ENCODE measurements around the gene TRAPPC10. TPM values are rescaled to one million over a fixed set of nuclear protein-coding genes. Genes with fewer than 3 reads are reported as not detected.

The TRAPPC10 gene
- total and polyA plus RNA-seq, 2 donors (not counting 1 experiment from before 2014, with no cell fraction given): 15.4 to 22.0 TPM

GRCh38 chr21:43981151-43981870 is 30.8 kb upstream of the TRAPPC10 start:
- no peaks in the 10 kb centered on the region for H3K27me3 ChIP-seq (ENCODE audit: control insufficient read depth, insufficient read depth, low read length)
- H2AFZ ChIP-seq (ENCODE audit: low read length): no peak overlapping the region
- no peaks in the 10 kb centered on the region for H3K9me3 ChIP-seq (ENCODE audit: control insufficient read depth, insufficient read depth, low read depth, low read length)
- no peak overlapping the region for H3K9ac ChIP-seq (ENCODE audit: insufficient read depth, low read length)
- no peaks in the 10 kb centered on the region for H3K4me1 ChIP-seq (ENCODE audit: control insufficient read depth, extremely low read depth, insufficient read depth, low read length)
- H4K20me1 ChIP-seq (ENCODE audit: control insufficient read depth, extremely low read depth, insufficient read depth, low read length): no peaks in the 10 kb centered on the region
- no peak overlapping the region for H3K27ac ChIP-seq (ENCODE audit: insufficient read depth, low read length)
- DNase-seq (ENCODE audit: low read depth in 2 of 2): peak in 1 of 2 donors; percentile 7
- H3K4me2 ChIP-seq (ENCODE audit: extremely low read depth, insufficient read depth, low read length): no peak overlapping the region
- no peaks in the 10 kb centered on the region for H3K36me3 ChIP-seq (ENCODE audit: control insufficient read depth, insufficient read depth, low read length)
- no peak overlapping the region for H3K4me3 ChIP-seq (replicated peaks in 1 of 4; ENCODE audit: control extremely low read depth in 1 of 4, insufficient read depth in 1 of 4, low read depth in 3 of 4, low read length in 4 of 4)
- H3K79me2 ChIP-seq (ENCODE audit: control insufficient read depth, insufficient read depth, low read length): no peaks in the 10 kb centered on the region
- no peak for TF ChIP-seq EZH2 (IDR thresholded peaks at IDR 0.05; ENCODE audit: low read length, missing control alignments)

- Histone ChIP-seq H3K4me2 (ENCODE audit: extremely low read depth, insufficient read depth, low read length) (no peak overlapping the region), H3K27me3 (ENCODE audit: control insufficient read depth, insufficient read depth, low read length) (no peaks in the 10 kb centered on the region), H3K9me3 (ENCODE audit: control insufficient read depth, insufficient read depth, low read depth, low read length) (no peaks in the 10 kb centered on the region), H3K4me3 (replicated peaks in 1 of 4; ENCODE audit: control extremely low read depth in 1 of 4, insufficient read depth in 1 of 4, low read depth in 3 of 4, low read length in 4 of 4) (no peak overlapping the region), H3K36me3 (ENCODE audit: control insufficient read depth, insufficient read depth, low read length) (no peaks in the 10 kb centered on the region), H3K9ac (ENCODE audit: insufficient read depth, low read length) (no peak overlapping the region), H4K20me1 (ENCODE audit: control insufficient read depth, extremely low read depth, insufficient read depth, low read length) (no peaks in the 10 kb centered on the region), H2AFZ (ENCODE audit: low read length) (no peak overlapping the region), H3K27ac (ENCODE audit: insufficient read depth, low read length) (no peak overlapping the region), H3K79me2 (ENCODE audit: control insufficient read depth, insufficient read depth, low read length) (no peaks in the 10 kb centered on the region), H3K4me1 (ENCODE audit: control insufficient read depth, extremely low read depth, insufficient read depth, low read length) (no peaks in the 10 kb centered on the region)
- no peak for TF ChIP-seq CTCF (conservative IDR thresholded peaks at IDR 0.05 in 1 of 2, IDR thresholded peaks at IDR 0.05 in 1 of 2; ENCODE audit: low read depth in 1 of 2, low read length in 2 of 2)
- no peak for TF ChIP-seq EZH2 (IDR thresholded peaks at IDR 0.05; ENCODE audit: low read length, missing control alignments)
- DNase-seq (ENCODE audit: low read depth in 2 of 2): no peak
Observed at GRCh38 chr21:43981871-43982210, 30.3 kb upstream of the TRAPPC10 start.

GRCh38 chr21:43982489-43983078 is 29.5 kb upstream of the TRAPPC10 start:
- Histone ChIP-seq H3K27ac (ENCODE audit: insufficient read depth, low read length) (no peak overlapping the region), H3K4me3 (replicated peaks in 1 of 4; ENCODE audit: control extremely low read depth in 1 of 4, insufficient read depth in 1 of 4, low read depth in 3 of 4, low read length in 4 of 4) (no peak overlapping the region), H3K4me2 (ENCODE audit: extremely low read depth, insufficient read depth, low read length) (no peak overlapping the region), H3K9me3 (ENCODE audit: control insufficient read depth, insufficient read depth, low read depth, low read length) (no peaks in the 10 kb centered on the region), H4K20me1 (ENCODE audit: control insufficient read depth, extremely low read depth, insufficient read depth, low read length) (no peaks in the 10 kb centered on the region), H3K9ac (ENCODE audit: insufficient read depth, low read length) (no peak overlapping the region), H3K27me3 (ENCODE audit: control insufficient read depth, insufficient read depth, low read length) (no peaks in the 10 kb centered on the region), H2AFZ (ENCODE audit: low read length) (no peak overlapping the region), H3K79me2 (ENCODE audit: control insufficient read depth, insufficient read depth, low read length) (no peaks in the 10 kb centered on the region), H3K36me3 (ENCODE audit: control insufficient read depth, insufficient read depth, low read length) (no peaks in the 10 kb centered on the region), H3K4me1 (ENCODE audit: control insufficient read depth, extremely low read depth, insufficient read depth, low read length) (no peaks in the 10 kb centered on the region)
- TF ChIP-seq EZH2 (IDR thresholded peaks at IDR 0.05; ENCODE audit: low read length, missing control alignments) (no peak), CTCF (conservative IDR thresholded peaks at IDR 0.05 in 1 of 2, IDR thresholded peaks at IDR 0.05 in 1 of 2; ENCODE audit: low read depth in 1 of 2, low read length in 2 of 2) (no peak)
- no peak for DNase-seq (ENCODE audit: low read depth in 2 of 2)

Measured in fibroblast of lung (primary cell).